Measurements from ENCODE around the gene ASPG.
A peak's percentile ranks its signal among the peaks of the same experiment; 100 is the strongest.

ASPG gene

DNA sequence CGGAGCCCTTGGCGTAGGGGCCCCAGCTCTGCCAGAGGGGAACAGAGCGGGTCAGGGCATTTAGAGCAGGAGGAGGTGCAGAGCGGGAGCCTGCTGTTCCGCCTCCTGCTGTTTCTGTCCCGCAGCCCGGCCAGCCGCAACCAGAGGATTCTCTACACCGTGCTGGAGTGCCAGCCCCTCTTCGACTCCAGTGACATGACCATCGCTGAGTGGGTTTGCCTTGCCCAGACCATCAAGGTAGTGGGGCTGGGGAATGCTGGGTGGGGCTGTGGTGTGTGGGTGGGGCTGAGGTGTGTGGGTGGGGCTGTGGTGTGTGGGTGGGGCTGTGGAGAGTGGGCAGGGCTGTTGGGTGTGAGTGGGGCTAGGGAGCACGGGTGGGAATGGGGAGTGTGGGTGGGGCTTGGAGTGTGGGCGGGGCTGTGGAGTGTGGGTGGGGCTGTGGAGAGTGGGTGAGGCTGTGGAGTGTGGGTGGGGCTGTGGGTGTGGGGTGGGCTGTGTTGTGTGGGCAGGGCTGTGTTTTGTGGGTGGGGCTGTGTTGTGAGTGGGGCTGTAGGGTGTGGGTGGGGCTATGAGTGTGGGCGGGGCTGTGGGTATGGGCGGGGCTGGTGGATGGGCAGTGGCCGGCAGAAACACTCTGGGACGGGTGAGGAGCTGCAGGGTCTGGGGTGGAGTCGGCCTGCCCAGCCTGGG, 8.0 kb downstream of the ASPG start:
- TF ChIP-seq, protein P1, sequence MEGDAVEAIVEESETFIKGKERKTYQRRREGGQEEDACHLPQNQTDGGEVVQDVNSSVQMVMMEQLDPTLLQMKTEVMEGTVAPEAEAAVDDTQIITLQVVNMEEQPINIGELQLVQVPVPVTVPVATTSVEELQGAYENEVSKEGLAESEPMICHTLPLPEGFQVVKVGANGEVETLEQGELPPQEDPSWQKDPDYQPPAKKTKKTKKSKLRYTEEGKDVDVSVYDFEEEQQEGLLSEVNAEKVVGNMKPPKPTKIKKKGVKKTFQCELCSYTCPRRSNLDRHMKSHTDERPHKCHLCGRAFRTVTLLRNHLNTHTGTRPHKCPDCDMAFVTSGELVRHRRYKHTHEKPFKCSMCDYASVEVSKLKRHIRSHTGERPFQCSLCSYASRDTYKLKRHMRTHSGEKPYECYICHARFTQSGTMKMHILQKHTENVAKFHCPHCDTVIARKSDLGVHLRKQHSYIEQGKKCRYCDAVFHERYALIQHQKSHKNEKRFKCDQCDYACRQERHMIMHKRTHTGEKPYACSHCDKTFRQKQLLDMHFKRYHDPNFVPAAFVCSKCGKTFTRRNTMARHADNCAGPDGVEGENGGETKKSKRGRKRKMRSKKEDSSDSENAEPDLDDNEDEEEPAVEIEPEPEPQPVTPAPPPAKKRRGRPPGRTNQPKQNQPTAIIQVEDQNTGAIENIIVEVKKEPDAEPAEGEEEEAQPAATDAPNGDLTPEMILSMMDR (conservative IDR thresholded peaks at IDR 0.05; ENCODE audit: low read depth, low read length): no peak
- peak; percentile 6 for DNase-seq (ENCODE audit: low read depth)
- no peak overlapping the region for H3K4me3 ChIP-seq (ENCODE audit: low read depth, low read length)

DNA sequence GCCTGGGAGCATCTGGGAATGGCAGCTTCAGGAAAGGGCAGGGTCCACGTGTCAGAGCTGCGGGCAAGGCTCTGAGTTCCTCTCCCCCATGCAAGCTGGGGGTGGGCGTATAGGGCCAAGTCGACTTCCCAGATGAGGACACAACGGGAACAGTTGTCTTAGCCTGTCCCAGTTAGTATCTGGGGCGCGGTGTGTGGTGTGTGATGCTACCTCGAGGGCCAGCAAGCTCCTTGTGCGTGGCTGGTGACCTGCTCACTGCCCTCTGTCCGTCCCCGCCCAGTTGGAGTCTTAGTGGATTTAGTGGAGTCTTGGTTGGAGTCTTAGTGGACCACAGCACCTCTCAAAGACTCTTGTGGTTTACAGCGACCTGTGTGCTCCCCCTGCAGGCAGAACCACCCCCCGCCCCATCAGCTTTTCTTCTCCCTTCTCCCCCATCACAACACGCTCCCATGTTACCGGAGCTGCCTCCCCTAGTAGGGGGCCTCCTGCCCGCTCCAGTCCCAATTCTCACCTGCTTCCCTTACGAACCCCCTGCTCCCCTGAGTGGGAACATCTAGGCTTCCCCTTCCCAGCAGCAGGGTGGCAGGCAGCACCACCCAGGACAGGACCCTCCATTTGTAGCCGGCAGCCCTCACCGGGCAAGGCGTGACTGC, 8.7 kb downstream of the ASPG start:
- no peak overlapping the region for H3K4me3 ChIP-seq (ENCODE audit: low read depth, low read length)
- TF ChIP-seq, protein P1 (conservative IDR thresholded peaks at IDR 0.05; ENCODE audit: low read depth, low read length): no peak
- DNase-seq (ENCODE audit: low read depth): no peak

DNA sequence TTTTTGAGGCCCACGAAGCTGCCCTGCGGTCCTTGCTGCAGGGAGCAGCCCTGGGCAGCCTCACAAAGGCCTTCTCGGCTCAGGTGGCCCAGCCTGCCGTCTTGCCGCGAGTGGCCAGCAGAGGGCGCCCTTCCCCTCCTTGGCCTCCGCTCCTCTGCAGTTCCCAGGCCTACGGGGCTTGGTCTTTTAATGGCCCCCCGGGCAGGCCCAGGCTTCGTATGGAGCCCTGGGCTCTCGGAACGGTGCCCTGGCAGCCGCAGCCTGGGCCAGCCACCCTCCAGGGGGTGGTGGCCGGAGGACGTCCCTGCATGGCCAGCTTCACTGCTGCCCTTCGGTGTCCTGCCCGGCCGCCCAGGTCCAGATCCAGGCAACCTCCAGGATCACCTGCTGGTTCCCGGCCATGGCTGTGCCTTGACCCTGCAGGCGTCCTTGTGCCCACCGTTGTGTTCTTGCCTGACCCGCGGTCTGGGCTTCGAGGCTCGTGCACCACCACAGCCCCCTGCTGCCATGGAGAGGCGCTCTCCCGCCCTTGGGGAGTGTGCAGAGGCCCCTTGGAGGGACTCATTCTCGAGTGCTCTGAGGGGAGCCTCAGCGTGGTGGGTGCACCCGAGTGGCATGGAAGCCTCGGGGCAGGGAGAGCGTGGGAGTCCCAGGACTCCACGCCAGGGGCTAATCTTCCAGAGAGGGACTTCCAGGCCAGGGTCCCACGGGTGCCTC, 9.4 kb downstream of the ASPG start:
- no peak overlapping the region for H3K4me3 ChIP-seq (ENCODE audit: low read depth, low read length)
- TF ChIP-seq, protein P1 (conservative IDR thresholded peaks at IDR 0.05; ENCODE audit: low read depth, low read length): peak; percentile 88

DNA sequence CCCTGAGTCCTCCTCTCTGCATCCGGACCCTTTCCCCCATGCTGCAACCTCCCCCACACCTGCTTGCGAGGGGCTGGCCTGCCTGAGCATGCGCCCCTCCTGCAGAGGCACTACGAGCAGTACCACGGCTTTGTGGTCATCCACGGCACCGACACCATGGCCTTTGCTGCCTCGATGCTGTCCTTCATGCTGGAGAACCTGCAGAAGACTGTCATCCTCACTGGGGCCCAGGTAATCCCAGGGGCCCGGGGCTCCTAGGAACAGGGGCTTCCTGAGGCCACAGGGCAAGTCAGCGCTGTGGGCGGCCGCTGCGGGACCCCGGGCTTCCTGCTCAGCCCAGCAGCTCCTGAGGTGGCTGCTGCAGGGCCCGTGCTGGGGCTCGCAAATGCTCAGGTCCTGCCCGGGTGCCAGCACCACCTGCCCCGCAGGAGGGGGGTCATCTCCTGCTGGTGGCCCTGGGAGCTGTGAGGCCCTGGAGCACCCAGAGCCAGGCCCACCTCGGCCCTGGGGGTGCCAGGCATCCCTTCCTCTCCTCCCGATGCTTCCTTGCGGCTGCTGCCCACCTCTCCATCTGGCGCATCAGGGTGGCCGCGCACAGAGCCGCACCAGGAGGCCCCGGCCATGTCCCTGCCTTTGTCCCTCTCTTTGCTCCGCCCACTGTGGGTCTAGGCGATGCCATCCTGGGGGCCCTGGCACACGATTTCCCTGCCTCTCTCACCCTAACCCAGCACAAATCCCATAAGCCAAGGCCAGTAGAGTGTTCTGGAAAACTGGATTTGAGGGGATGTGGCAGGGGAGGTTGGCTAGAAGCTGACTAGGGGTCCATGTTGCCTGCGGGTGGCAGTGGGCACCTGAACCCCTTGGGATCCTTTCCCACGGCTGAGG, 10.2 kb downstream of the ASPG start:
- TF ChIP-seq, protein P1 (conservative IDR thresholded peaks at IDR 0.05; ENCODE audit: low read depth, low read length): no peak
- H3K4me3 ChIP-seq (ENCODE audit: low read depth, low read length): no peak overlapping the region
- no peak for DNase-seq (ENCODE audit: low read depth)

More for the DNA sequence above, 9.4 kb downstream of the ASPG start:
- DNase-seq (ENCODE audit: low read depth): peak; percentile 62

DNA sequence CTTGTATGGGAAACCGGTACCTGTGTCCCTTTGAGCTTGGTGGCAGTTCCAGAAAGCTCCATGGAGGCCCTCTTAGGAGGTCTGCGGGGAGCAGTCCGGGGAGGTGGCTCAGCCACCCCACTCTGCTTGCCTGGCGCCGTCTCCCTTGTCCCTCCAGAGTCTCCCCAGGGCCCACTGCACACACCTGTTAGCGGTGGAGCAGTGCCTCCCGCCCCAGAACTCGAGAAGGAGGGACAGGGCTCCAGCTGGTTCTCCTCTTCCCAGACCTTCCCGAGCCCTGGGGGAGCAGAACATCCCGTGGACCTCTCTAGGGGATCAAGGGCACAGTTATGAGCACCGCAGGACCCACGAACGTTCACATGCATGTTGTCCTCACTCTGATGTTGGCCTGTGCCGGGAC, 10.8 kb downstream of the ASPG start:
- H3K4me3 ChIP-seq (ENCODE audit: low read depth, low read length): no peak overlapping the region
- TF ChIP-seq, protein P1 (conservative IDR thresholded peaks at IDR 0.05; ENCODE audit: low read depth, low read length): no peak
- DNase-seq (ENCODE audit: low read depth): no peak

All from choroid plexus epithelial cell (primary cell).